A549 (cell line): ENCODE measurements around the gene STK16. TPM values are rescaled to one million over a fixed set of nuclear protein-coding genes. Genes with fewer than 3 reads are reported as not detected.

Experiments
- CBX2 ChIP-seq: fragments of 200-600 bp; sonication (generic); IDR thresholded peaks from 2 replicates; pipeline ENCODE4 v1.6.1; 2016; ENCODE audit warnings: low read depth, mild to moderate bottlenecking, borderline replicate concordance
- CHD2 ChIP-seq: fragments of 150-350 bp; IDR thresholded peaks from 2 replicates; pipeline ENCODE4 v1.6.1; 2014; ENCODE audit warnings: low read length; ENCODE audit not compliant: partially characterized antibody
- CHD4 ChIP-seq: fragments of 200-600 bp; sonication (generic); IDR thresholded peaks from 2 replicates; pipeline ENCODE4 v1.6.1; 2016; ENCODE audit warnings: antibody characterized with exemption, mild to moderate bottlenecking, borderline replicate concordance
- E2F6 ChIP-seq: IDR thresholded peaks from 2 replicates; pipeline ENCODE4 v1.6.1; 2012; ENCODE audit warnings: low read depth, borderline replicate concordance
- EHF ChIP-seq: fragments of 250-450 bp; sonication (Bioruptor Pico); IDR thresholded peaks from 2 replicates; pipeline ENCODE4 v1.5.0; 2020; ENCODE audit warnings: mild to moderate bottlenecking
- EHMT2 ChIP-seq: fragments of 200-600 bp; sonication (generic); IDR thresholded peaks from 2 replicates; pipeline ENCODE4 v1.6.1; 2016; ENCODE audit warnings: antibody characterized with exemption, low read depth, mild to moderate bottlenecking, moderate library complexity
- ESRRA ChIP-seq: fragments of 150-350 bp; IDR thresholded peaks from 2 replicates; pipeline ENCODE4 v1.6.1; 2014; ENCODE audit warnings: mild to moderate bottlenecking, low read length, borderline replicate concordance
- FOSL2 ChIP-seq, 2 experiments: fragments of 450-650 bp in 1 of 2; fragments of >200 bp in 1 of 2; sonication (Bioruptor Twin) in 1 of 2; formaldehyde crosslinking; IDR thresholded peaks; 2 replicates each; pipeline versions ENCODE4 v1.5.0 to v1.6.1; 2016 to 2020; ENCODE audit warnings: mild to moderate bottlenecking in 1 of 2, moderate library complexity in 1 of 2
- HES2 ChIP-seq: fragments of >200 bp; sonication (Bioruptor Twin); formaldehyde crosslinking; IDR thresholded peaks from 2 replicates; pipeline ENCODE4 v1.6.1; 2016
- HEYL ChIP-seq: fragments of 250-450 bp; sonication (Bioruptor Pico); IDR thresholded peaks from 2 replicates; pipeline ENCODE4 v1.8.0; 2021; ENCODE audit warnings: mild to moderate bottlenecking, moderate library complexity
- HOXB5 ChIP-seq: fragments of 250-450 bp; sonication (Bioruptor Pico); IDR thresholded peaks from 2 replicates; pipeline ENCODE4 v1.5.0; 2020; ENCODE audit warnings: mild to moderate bottlenecking, moderate library complexity
- JUN ChIP-seq, 2 experiments: fragments of >200 bp; sonication (Bioruptor Twin); formaldehyde crosslinking; IDR thresholded peaks; 2 replicates in 1 of 2; 3 replicates in 1 of 2; pipeline ENCODE4 v1.6.1; 2016 to 2017
- KDM1A ChIP-seq: fragments of 200-600 bp; sonication (generic); IDR thresholded peaks from 2 replicates; pipeline ENCODE4 v1.6.1; 2016; ENCODE audit warnings: low read depth, mild to moderate bottlenecking
- MAFK ChIP-seq: fragments of 450-650 bp; IDR thresholded peaks from 2 replicates; pipeline ENCODE4 v1.6.1; 2014; ENCODE audit not compliant: partially characterized antibody
- MAZ ChIP-seq: fragments of 150-350 bp; IDR thresholded peaks from 2 replicates; pipeline ENCODE4 v1.6.1; 2014; ENCODE audit warnings: antibody characterized with exemption, low read depth, low read length, borderline replicate concordance
- PHF8 ChIP-seq: fragments of 200-600 bp; sonication (generic); IDR thresholded peaks from 2 replicates; pipeline ENCODE4 v1.6.1; 2016; ENCODE audit warnings: low read depth, mild to moderate bottlenecking, antibody characterized with exemption, moderate library complexity, borderline replicate concordance
- RCOR1 ChIP-seq: fragments of 150-350 bp; IDR thresholded peaks from 2 replicates; pipeline ENCODE4 v1.6.1; 2014; ENCODE audit warnings: antibody characterized with exemption, low read length, low read depth
- REST ChIP-seq: fragments of 200-600 bp; sonication (generic); IDR thresholded peaks from 2 replicates; pipeline ENCODE4 v1.6.1; 2016; ENCODE audit warnings: antibody characterized with exemption, mild to moderate bottlenecking, moderate library complexity
- RFX5 ChIP-seq: fragments of 450-650 bp; IDR thresholded peaks from 2 replicates; pipeline ENCODE4 v1.7.1; 2014; ENCODE audit warnings: antibody characterized with exemption, mild to moderate bottlenecking, moderate library complexity
- SMC3 ChIP-seq: fragments of >200 bp; sonication (Bioruptor Twin); formaldehyde crosslinking; IDR thresholded peaks from 3 replicates; pipeline ENCODE4 v1.6.1; 2018; ENCODE audit warnings: inconsistent platforms
- ZSCAN20 ChIP-seq: fragments of 250-450 bp; sonication (Bioruptor Pico); IDR thresholded peaks from 2 replicates; pipeline ENCODE4 v1.8.0; 2022; ENCODE audit warnings: mild to moderate bottlenecking, moderate library complexity
- polyA plus RNA-seq, 4 experiments: library from polyadenylated mRNA; depleted of rRNA in 3 of 4; stranded (reverse); fragments of >200 nt; fragmentation: RNase III in 1 of 4; extraction: RNeasy Plus Mini Kit Qiagen cat#74134 plus additional on column Dnase treatment in 1 of 4; gene quantifications; 2 replicates in 3 of 4; 3 replicates in 1 of 4; pipeline ENCODE4 v1.2.3, GENCODE V29; 2011 to 2017
- TF ChIP-seq, protein P1 (sequence below): fragments of 250-450 bp; sonication (Bioruptor Pico); IDR thresholded peaks from 2 replicates; pipeline ENCODE4 v1.5.0; 2021; ENCODE audit warnings: mild to moderate bottlenecking, moderate library complexity, borderline replicate concordance
- TF ChIP-seq, protein P2 (sequence below): fragments of 150-350 bp; IDR thresholded peaks from 2 replicates; pipeline ENCODE4 v1.6.1; 2014; ENCODE audit warnings: low read depth, mild to moderate bottlenecking, low read length
- TF ChIP-seq, protein P3 (sequence below): fragments of >200 bp; sonication (Bioruptor Twin); formaldehyde crosslinking; IDR thresholded peaks from 3 replicates; pipeline ENCODE4 v1.5.1; 2016
- TF ChIP-seq, protein P4 (sequence below): IDR thresholded peaks from 2 replicates; pipeline ENCODE4 v1.6.1; 2012

The STK16 gene
- polyA plus RNA-seq, 2 of the 4 experiments (the other 2 are of a cell fraction) = 37.0 to 43.3 TPM

DNA sequence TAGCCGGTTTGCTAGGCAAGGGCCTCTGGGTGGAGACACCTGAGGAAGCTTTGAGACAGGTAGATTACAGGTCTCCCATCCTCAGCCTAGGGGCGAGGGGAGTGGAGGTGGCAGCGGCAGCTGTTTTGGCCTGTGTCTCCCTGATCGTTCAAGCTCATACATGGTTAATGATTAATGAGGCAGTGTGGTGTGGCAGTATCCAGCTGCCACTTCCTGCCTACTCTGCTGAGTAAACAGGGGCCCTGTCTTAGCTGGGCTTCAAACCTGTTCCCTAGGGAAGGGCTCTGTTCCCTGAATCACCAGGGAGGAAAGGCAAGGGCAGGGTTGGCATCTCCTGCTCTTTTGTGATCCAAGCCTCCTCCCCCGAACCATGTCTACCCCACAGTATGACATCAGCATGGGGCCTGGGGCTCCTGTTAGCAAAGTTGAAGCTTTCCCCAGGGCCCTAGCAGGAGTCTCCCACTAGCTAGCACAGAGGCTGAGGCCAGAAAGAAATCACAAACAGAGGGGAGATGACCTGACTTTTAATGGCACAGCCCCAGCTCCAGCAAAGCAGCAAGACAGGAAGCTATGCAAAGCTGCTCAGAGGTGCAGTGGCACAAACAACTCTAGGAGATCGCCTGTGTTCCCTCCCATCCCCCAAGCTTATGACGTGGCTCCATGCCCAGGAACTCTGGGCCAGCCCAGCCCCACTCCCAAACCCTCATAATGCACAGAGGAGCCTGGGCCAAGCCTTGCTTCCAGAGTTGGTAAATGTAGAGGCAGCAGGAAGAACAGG, 4.1 kb downstream of the STK16 start (continued):
- TF ChIP-seq FOSL2 (IDR thresholded peaks at IDR 0.05) = no peak
- TF ChIP-seq FOSL2 (CRISPR knock-in tag; IDR thresholded peaks at IDR 0.05) = 0 out of 2 replicates have a peak, but pooled peaks have one; percentile 29
- no peak for TF ChIP-seq MAZ
- TF ChIP-seq REST = no peak
- TF ChIP-seq KDM1A = no peak
- no peak for TF ChIP-seq ESRRA
- TF ChIP-seq MAFK = peak; percentile 35
- no peak for TF ChIP-seq HES2
- TF ChIP-seq CHD2 = no peak
- TF ChIP-seq ZSCAN20 (CRISPR knock-in tag) = no peak
- no peak for TF ChIP-seq PHF8
- TF ChIP-seq, protein P1, sequence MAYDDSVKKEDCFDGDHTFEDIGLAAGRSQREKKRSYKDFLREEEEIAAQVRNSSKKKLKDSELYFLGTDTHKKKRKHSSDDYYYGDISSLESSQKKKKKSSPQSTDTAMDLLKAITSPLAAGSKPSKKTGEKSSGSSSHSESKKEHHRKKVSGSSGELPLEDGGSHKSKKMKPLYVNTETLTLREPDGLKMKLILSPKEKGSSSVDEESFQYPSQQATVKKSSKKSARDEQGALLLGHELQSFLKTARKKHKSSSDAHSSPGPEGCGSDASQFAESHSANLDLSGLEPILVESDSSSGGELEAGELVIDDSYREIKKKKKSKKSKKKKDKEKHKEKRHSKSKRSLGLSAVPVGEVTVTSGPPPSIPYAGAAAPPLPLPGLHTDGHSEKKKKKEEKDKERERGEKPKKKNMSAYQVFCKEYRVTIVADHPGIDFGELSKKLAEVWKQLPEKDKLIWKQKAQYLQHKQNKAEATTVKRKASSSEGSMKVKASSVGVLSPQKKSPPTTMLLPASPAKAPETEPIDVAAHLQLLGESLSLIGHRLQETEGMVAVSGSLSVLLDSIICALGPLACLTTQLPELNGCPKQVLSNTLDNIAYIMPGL (CRISPR knock-in tag) = no peak
- TF ChIP-seq HOXB5 (CRISPR knock-in tag) = no peak
- TF ChIP-seq HEYL = no peak
- TF ChIP-seq E2F6 = no peak
- TF ChIP-seq, protein P2, sequence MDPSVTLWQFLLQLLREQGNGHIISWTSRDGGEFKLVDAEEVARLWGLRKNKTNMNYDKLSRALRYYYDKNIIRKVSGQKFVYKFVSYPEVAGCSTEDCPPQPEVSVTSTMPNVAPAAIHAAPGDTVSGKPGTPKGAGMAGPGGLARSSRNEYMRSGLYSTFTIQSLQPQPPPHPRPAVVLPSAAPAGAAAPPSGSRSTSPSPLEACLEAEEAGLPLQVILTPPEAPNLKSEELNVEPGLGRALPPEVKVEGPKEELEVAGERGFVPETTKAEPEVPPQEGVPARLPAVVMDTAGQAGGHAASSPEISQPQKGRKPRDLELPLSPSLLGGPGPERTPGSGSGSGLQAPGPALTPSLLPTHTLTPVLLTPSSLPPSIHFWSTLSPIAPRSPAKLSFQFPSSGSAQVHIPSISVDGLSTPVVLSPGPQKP = no peak
- no peak for TF ChIP-seq EHF
- no peak for TF ChIP-seq CBX2
- no peak for TF ChIP-seq RFX5
- TF ChIP-seq RCOR1 = no peak
- TF ChIP-seq SMC3 = no peak
- TF ChIP-seq EHMT2 = no peak
- TF ChIP-seq, protein P3, sequence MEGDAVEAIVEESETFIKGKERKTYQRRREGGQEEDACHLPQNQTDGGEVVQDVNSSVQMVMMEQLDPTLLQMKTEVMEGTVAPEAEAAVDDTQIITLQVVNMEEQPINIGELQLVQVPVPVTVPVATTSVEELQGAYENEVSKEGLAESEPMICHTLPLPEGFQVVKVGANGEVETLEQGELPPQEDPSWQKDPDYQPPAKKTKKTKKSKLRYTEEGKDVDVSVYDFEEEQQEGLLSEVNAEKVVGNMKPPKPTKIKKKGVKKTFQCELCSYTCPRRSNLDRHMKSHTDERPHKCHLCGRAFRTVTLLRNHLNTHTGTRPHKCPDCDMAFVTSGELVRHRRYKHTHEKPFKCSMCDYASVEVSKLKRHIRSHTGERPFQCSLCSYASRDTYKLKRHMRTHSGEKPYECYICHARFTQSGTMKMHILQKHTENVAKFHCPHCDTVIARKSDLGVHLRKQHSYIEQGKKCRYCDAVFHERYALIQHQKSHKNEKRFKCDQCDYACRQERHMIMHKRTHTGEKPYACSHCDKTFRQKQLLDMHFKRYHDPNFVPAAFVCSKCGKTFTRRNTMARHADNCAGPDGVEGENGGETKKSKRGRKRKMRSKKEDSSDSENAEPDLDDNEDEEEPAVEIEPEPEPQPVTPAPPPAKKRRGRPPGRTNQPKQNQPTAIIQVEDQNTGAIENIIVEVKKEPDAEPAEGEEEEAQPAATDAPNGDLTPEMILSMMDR = no peak
- TF ChIP-seq, protein P4, sequence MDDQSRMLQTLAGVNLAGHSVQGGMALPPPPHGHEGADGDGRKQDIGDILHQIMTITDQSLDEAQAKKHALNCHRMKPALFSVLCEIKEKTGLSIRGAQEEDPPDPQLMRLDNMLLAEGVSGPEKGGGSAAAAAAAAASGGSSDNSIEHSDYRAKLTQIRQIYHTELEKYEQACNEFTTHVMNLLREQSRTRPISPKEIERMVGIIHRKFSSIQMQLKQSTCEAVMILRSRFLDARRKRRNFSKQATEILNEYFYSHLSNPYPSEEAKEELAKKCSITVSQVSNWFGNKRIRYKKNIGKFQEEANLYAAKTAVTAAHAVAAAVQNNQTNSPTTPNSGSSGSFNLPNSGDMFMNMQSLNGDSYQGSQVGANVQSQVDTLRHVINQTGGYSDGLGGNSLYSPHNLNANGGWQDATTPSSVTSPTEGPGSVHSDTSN = no peak; the same call in 1 of the 2 replicates
- peak in 1 of 2 experiments; percentile 78 for TF ChIP-seq JUN (IDR thresholded peaks at IDR 0.05)
- TF ChIP-seq CHD4 = no peak
- TF ChIP-seq, all 56 proteins: peak for 14
